HG02759 (cell line): ENCODE data around the gene NOS1AP.
"Not testable (repeated sequence)": the region's sequence is repeated elsewhere in the genome, so short reads cannot be mapped to it uniquely, and the experiment has no call there.

Source experiments
- ATAC-seq: cut with Tn5 transposase; IDR thresholded peaks from one replicate; pipeline ENCODE4 v1.9.1; 2021; ENCODE audit warnings: mild to moderate bottlenecking, moderate library complexity; ENCODE audit not compliant: unreplicated experiment

NOS1AP gene

GRCh38 chr1:162391790-162392563 lies 322.5 kb downstream of the NOS1AP start:
- no peak for ATAC-seq

- no peak for ATAC-seq
Measured at GRCh38 chr1:162396201-162396906, 326.9 kb downstream of the NOS1AP start.

- ATAC-seq: no peak
Measured at GRCh38 chr1:162397039-162397448, 327.6 kb downstream of the NOS1AP start.

GRCh38 chr1:162397943-162398560 lies 328.6 kb downstream of the NOS1AP start:
- no peak for ATAC-seq

- no peak for ATAC-seq
Measured at GRCh38 chr1:162398999-162399580, 329.6 kb downstream of the NOS1AP start.

- ATAC-seq: no peak
Measured at GRCh38 chr1:162400790-162401355, 331.4 kb downstream of the NOS1AP start.

- ATAC-seq: no peak
Measured at GRCh38 chr1:162404550-162405160, 335.2 kb downstream of the NOS1AP start.

- ATAC-seq: no peak
Measured at GRCh38 chr1:162405800-162406199, 336.3 kb downstream of the NOS1AP start.

- no peak for ATAC-seq
Measured at GRCh38 chr1:162406811-162407210, 337.3 kb downstream of the NOS1AP start.

GRCh38 chr1:162407539-162407938 lies 338.0 kb downstream of the NOS1AP start:
- ATAC-seq: no peak

- no peak for ATAC-seq
Measured at GRCh38 chr1:162412002-162412401, 342.5 kb downstream of the NOS1AP start, which contains the start of gene SH2D1B. Gene SH2D1B (minus strand): TSS chr1:162412136. CDS start chr1:162412016, 120 bp downstream.

GRCh38 chr1:162416215-162416614 lies 346.7 kb downstream of the NOS1AP start:
- ATAC-seq: no peak

GRCh38 chr1:162416909-162417308 lies 347.4 kb downstream of the NOS1AP start:
- ATAC-seq: no peak

- no peak for ATAC-seq
Measured at GRCh38 chr1:162417650-162418049, 348.2 kb downstream of the NOS1AP start.

- ATAC-seq: not testable (repeated sequence)
Measured at GRCh38 chr1:162418584-162418983, 349.1 kb downstream of the NOS1AP start.

- not testable (repeated sequence) for ATAC-seq
Measured at GRCh38 chr1:162419450-162419931, 350.0 kb downstream of the NOS1AP start.
